Upper lobe of right lung (tissue), 1 donor: Measurements from ENCODE around the gene FTH1. TPM values are rescaled to one million over a fixed set of nuclear protein-coding genes. Genes with fewer than 3 reads are reported as not detected.

Source experiments
- ATAC-seq: fragments of 200-7000 bp; cut with Tn5 transposase; one replicate; pipeline ENCODE4 v1.9.1; 2020; ENCODE audit warnings: mild to moderate bottlenecking, moderate library complexity
- DNase-seq: peaks from one replicate; pipeline ENCODE4 v3.0.0-alpha.2; 2020
- H3K27ac ChIP-seq: fragments of 200-600 bp; one replicate; pipeline ENCODE4 v1.8.0; 2022
- H3K27me3 ChIP-seq: fragments of 200-600 bp; one replicate; pipeline ENCODE4 v1.8.0; 2022; ENCODE audit warnings: mild to moderate bottlenecking
- H3K36me3 ChIP-seq: fragments of 200-600 bp; one replicate; pipeline ENCODE4 v1.8.0; 2022
- H3K4me1 ChIP-seq: fragments of 200-600 bp; one replicate; pipeline ENCODE4 v1.8.0; 2022
- H3K4me3 ChIP-seq: fragments of 200-600 bp; one replicate; pipeline ENCODE4 v1.8.0; 2022; ENCODE audit warnings: mild to moderate bottlenecking
- H3K9me3 ChIP-seq: fragments of 200-600 bp; one replicate; pipeline ENCODE4 v1.8.0; 2022
- CTCF ChIP-seq: fragments of 200-600 bp; IDR thresholded peaks from one replicate; pipeline ENCODE4 v1.8.0; 2022; ENCODE audit warnings: antibody characterized with exemption
- intact Hi-C: fragments of 100-400 bp; cut with DNase I; formaldehyde crosslinking; loops from one replicate; pipeline ENCODE4 v1.11.0; 2022
- total RNA-seq: library from RNA; stranded (reverse); fragmentation: NEBNext Ultra II Directional; extraction: Animal tissue kit (Norgen Biotek cat#: 25700); gene quantifications from one replicate; pipeline ENCODE4 v1.2.1, GENCODE V29; 2021
- donor health status: DM: no; HTN: yes; CAD: no; lungs with severe emphysema.

FTH1 gene
- total RNA-seq, 1 donor from 2014 or later, result 4,022 TPM

DNA sequence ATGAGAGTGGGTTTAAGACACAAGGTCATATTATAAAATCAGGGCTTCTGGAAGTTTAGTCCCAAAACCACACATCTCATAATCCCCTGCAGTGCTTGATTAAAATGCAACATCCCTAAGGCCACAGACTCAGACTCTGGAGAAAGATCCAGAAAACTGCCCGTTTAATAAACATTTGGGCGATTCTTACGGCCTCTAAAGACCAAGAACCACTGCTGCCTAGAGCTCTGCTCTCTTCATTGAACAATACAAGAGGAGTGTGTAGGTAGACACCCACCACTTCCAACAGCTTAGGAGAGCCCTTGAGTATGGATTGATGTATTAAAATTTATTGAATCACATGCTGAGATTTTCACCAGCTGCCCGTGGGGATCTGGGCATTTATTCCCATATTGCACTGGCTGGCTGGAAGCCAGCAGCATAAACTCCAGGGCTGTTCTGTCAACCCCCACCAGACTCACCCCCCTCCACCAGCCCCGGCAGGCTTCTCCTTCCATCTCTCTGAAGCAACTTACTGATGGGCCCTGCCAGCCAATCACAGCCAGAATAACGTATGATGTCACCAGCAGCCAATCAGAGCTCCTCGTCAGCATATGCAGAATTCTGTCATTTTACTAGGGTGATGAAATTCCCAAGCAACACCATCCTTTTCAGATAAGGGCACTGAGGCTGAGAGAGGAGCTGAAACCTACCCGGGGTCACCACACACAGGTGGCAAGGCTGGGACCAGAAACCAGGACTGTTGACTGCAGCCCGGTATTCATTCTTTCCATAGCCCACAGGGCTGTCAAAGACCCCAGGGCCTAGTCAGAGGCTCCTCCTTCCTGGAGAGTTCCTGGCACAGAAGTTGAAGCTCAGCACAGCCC, 18.0 kb downstream of the FTH1 start:
- H3K27ac ChIP-seq, result no peak overlapping the region
- intact Hi-C loops, result loop anchor here (5.0 kb wide), 1 partner anchor 47 kb away; no protein-coding TSS in a partner anchor
- no peaks in the 10 kb centered on the region for H3K9me3 ChIP-seq
- no peak overlapping the region for H3K4me3 ChIP-seq
- peaks cover 13% of the 10 kb centered on the region for H3K4me1 ChIP-seq
- peak; percentile 81 for DNase-seq
- H3K27me3 ChIP-seq, result no peaks in the 10 kb centered on the region
- peak; percentile 83 for ATAC-seq
- TF ChIP-seq CTCF, result no peak
- no peaks in the 10 kb centered on the region for H3K36me3 ChIP-seq

- Histone ChIP-seq H3K4me3 (no peak overlapping the region), H3K9me3 (no peaks in the 10 kb centered on the region), H3K36me3 (no peaks in the 10 kb centered on the region), H3K4me1 (peaks cover 11% of the 10 kb centered on the region), H3K27ac (no peak overlapping the region), H3K27me3 (no peaks in the 10 kb centered on the region)
- TF ChIP-seq CTCF, result no peak
- ATAC-seq (no peak), DNase-seq (no peak)
- intact Hi-C loops, result loop anchor here (5.0 kb wide), 1 partner anchor 46 kb away; no protein-coding TSS in a partner anchor
These were observed 18.9 kb downstream of the FTH1 start for GRCh38 chr11:61948505-61948904.

- no peaks in the 10 kb centered on the region for H3K36me3 ChIP-seq
- H3K9me3 ChIP-seq, result no peaks in the 10 kb centered on the region
- ATAC-seq (peak; percentile 91), DNase-seq (peak; percentile 82)
- H3K27me3 ChIP-seq, result no peaks in the 10 kb centered on the region
- peaks cover 11% of the 10 kb centered on the region for H3K4me1 ChIP-seq
- intact Hi-C loops, result loop anchor here (5.0 kb wide), 1 partner anchor 45 kb away; no protein-coding TSS in a partner anchor
- no peak overlapping the region for H3K27ac ChIP-seq
- TF ChIP-seq CTCF, result peak; percentile 89
- no peak overlapping the region for H3K4me3 ChIP-seq
These were observed 19.8 kb downstream of the FTH1 start for GRCh38 chr11:61947486-61948210.

GRCh38 chr11:61946894-61947293, 20.5 kb downstream of the FTH1 start:
- H3K9me3 ChIP-seq, result no peaks in the 10 kb centered on the region
- H3K4me3 ChIP-seq, result no peak overlapping the region
- no peak for ATAC-seq
- H3K27me3 ChIP-seq, result no peaks in the 10 kb centered on the region
- intact Hi-C loops, result loop anchor here (5.0 kb wide), 1 partner anchor 45 kb away; no protein-coding TSS in a partner anchor
- DNase-seq, result no peak
- no peak overlapping the region for H3K27ac ChIP-seq
- TF ChIP-seq CTCF, result no peak
- peaks cover 11% of the 10 kb centered on the region for H3K4me1 ChIP-seq
- no peaks in the 10 kb centered on the region for H3K36me3 ChIP-seq

DNA sequence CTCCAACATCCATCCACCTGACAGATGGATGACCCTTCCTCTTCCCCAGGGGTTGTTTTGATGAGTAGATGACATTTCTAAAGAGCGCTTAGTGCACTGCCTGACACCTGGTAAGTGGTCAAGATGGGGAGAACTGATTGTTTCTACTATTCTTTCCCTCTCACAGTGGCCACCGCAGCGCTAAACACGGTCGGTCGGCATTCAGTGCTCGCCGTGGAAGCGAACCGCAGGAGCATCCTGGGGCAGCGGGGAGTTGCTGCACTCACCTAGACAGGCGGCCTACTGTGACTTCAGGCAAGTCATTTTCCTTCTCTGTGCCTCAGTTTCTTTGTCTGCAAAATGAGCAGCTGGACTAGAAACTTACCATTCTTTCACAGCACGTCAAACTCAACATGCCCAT, 22.2 kb downstream of the FTH1 start:
- ATAC-seq (no peak), DNase-seq (no peak)
- intact Hi-C loops, result loop anchor here (5.0 kb wide), 1 partner anchor 43 kb away; no protein-coding TSS in a partner anchor
- peaks cover 11% of the 10 kb centered on the region for H3K4me1 ChIP-seq
- no peak overlapping the region for H3K27ac ChIP-seq
- H3K4me3 ChIP-seq, result no peak overlapping the region
- no peaks in the 10 kb centered on the region for H3K9me3 ChIP-seq
- no peaks in the 10 kb centered on the region for H3K36me3 ChIP-seq
- H3K27me3 ChIP-seq, result no peaks in the 10 kb centered on the region
- no peak for TF ChIP-seq CTCF
